Hindlimb muscle (tissue), 1 donor: Measurements from ENCODE around the gene TRAF4. TPM values are rescaled to one million over a fixed set of nuclear protein-coding genes. Genes with fewer than 3 reads are reported as not detected.
A peak's percentile ranks its signal among the peaks of the same experiment; 100 is the strongest.

Experiments used
- DNase-seq: peaks from one replicate; pipeline ENCODE4 v3.0.0-alpha.2; 2013
- polyA plus RNA-seq: library from polyadenylated mRNA; unstranded; fragments of 120-200 nt; gene quantifications from one replicate; pipeline ENCODE4 v1.2.1, GENCODE V29; 2013; ENCODE audit not compliant: insufficient read length

Gene TRAF4, protein sequence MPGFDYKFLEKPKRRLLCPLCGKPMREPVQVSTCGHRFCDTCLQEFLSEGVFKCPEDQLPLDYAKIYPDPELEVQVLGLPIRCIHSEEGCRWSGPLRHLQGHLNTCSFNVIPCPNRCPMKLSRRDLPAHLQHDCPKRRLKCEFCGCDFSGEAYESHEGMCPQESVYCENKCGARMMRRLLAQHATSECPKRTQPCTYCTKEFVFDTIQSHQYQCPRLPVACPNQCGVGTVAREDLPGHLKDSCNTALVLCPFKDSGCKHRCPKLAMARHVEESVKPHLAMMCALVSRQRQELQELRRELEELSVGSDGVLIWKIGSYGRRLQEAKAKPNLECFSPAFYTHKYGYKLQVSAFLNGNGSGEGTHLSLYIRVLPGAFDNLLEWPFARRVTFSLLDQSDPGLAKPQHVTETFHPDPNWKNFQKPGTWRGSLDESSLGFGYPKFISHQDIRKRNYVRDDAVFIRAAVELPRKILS
- 75.4 TPM for polyA plus RNA-seq

DNA sequence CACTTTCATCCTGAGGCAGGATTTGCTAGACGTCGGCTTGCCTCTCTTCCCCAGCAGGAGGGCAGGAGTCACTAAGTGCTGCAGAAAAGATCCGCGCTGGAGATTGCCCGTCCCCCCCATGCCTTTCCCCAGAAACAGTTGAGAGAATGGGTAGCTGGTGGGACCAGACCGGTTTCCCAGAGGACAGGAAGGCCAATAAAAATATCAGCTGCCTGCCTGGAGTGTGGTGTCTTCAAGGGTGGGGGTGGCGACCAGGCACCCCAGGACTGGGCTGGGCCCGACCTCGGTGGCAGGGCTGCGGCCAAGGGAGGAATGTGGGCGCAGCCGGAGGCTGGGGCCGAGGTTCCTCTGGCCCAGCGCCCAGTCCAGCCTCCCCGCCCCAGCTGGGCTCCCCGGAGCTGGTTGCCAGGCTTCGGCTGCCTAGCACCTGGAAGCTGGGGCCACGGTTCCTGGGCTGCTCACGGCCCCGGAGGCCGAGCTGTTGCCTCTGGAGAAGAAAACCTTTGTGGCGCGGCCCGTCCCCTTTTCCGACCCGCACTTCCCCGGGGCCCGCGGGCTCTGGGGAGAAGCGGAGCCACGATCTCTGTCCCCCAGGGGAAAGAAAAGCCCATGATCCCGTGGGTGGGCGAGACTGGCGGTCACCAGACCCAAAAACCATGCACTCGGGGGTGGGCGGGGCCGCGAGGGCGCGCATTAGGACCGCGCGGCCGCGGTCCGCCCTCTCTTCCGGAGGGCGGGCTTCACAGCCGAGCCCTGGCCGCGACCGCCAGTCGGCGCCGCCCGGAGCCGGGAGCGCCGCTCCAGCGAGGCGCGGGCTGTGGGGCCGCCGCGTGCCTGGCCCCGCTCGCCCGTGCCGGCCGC, at the start of gene TRAF4:
Gene TRAF4, plus strand, starts transcription at position 769 of the 861 bp plus-strand sequence. CDS start 102 bp downstream, outside the sequence.
- peak; percentile 92 for DNase-seq

- DNase-seq: no peak
Measured at GRCh38 chr17:28698253-28698941, 45.4 kb upstream of the TRAF4 start.

DNA sequence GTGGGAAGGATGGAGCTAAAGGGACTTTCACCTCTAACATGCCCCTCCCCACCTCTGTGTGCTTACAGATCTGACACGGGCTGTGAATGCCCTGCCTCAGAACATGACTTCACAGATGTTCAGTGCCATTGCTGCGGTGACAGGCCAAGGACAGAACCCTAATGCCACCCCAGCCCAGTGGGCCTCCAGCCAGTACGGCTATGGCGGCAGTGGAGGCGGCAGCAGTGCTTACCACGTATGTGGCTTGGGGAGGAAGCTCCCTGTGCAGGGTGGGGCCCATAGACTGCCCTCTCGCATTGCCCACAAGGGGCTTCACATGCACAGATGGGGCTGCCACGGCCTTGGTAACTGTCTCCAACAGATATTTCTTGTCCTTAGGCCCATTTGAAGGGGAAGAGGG, 43.5 kb upstream of the TRAF4 start:
- no peak for DNase-seq

DNA sequence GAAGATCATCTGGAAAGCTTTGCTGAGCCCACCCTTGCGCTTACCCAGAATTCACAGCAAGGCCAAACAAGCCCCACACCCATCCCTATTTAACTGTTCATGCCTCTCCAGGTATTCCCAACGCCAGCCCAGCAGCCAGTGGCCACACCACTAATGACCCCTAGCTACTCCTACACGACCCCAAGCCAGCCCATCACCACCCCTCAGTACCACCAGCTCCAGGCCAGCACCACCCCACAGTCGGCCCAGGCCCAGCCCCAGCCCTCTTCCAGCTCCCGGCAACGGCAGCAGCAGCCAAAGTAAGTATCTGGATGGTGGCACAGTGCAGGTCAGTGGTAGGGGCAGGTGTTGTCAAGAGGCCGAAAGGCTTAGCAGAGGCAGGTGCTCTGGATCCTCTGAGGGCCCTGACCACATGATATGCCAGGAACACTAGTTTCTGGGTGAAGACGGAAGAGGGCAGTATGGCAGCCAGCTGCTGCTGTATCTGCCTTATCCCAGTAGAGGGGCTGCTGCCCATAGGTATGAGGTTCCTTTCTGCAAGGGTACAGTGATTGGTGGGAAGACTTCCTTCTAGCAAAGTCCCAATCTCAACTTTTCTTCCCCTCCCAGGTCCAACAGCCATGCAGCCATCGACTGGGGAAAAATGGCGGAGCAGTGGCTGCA, 42.9 kb upstream of the TRAF4 start:
- DNase-seq: no peak

DNA sequence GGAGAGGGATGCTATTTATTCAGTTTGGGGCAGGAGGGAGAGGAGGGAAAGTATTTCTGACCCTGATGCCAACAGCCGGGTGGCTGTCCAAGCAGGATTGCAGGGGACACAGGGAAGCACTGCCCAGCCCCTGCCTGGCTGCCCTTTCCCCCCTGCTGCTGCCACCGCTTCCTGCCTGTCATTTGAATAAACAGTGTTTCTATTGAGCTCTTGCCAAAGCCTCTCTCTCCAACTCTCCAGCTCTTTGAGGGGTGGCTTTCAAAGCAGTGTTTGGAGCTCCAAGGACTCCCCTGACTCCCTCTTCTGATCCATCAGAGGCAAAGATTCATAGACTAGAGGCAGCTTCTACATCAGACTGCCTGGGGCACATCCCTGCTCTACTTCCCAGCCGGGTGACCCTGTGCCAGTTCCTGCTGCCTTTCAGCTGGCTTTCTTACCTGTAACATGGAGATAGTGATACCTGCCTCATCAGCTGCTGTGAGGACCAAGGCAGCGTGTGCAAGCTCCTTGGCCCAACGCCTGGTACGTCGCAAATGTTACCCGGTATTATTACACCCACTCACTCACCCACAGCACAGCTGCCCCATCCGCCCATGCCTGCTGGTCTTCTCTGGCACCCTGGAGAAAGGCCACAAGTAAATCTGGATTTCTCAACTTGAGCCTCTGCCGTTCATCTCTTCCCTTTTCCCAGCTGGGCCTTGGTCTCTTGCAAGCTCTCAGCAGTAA, 41.6 kb upstream of the TRAF4 start:
- no peak for DNase-seq

GRCh38 chr17:28702752-28703150, 41.1 kb upstream of the TRAF4 start:
- no peak for DNase-seq

- DNase-seq: no peak
Measured at GRCh38 chr17:28703552-28704218, 40.1 kb upstream of the TRAF4 start.

DNA sequence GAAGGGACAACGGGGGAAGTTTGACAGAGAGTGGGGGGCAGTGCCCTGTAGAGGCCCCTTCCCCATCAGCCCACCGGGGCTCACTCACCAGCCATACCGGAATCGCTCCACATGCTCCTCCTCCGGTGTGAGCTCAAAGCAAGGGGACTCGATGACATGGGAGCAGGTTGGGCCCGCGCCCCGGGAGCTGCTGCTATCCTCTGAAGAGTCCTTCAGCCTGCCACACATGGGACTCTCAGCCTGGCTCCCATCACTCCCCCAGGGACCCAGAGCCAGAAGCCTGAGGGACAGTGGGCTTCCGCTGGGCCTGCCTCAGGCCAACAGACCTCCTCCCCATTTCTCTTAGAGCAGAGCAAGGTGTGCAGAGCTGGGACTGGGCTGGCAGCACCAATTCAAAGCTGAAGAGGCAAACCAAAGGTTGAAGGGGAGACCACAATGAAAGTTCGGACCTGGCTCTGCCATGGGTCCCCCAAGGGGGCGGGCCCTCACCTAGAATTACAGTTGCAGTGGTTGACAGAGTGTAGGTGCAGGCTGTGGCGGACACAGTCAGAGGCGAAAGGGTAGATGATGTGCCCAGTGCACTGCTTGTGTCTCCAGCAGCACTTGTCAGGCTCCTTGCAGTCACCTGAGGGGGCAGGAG, 39.5 kb upstream of the TRAF4 start:
- no peak for DNase-seq

GRCh38 chr17:28705074-28705659, 38.6 kb upstream of the TRAF4 start:
- no peak for DNase-seq

DNA sequence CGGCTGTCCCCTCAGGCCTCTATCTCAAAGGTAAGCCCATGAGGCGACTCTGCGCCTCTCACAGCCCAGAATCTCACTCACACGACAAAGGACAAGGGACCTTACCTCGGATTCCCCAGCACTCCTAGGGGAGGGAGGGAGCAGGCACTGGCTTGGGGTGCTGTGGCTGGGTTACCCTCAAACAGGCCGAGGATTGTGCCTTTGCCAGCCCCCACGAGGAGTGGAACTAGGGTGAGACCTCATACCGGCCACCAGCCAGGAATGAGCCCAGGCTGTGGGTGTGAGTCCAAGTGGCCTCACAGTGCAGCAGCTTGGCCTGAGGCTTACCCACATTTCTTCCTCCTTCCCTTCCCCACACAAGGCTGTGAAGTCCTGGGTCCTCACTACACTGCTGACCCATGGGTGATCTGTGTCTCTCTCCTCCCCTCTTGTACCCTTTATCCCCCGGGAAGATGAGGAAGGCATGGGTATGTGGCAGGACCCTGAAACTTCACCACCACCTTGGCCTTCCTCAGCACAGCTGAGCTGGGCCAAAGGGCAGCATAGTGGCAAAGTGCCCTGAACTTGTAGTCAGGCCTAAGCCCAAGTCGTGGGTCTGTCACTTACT, 38.0 kb upstream of the TRAF4 start:
- no peak for DNase-seq

DNA sequence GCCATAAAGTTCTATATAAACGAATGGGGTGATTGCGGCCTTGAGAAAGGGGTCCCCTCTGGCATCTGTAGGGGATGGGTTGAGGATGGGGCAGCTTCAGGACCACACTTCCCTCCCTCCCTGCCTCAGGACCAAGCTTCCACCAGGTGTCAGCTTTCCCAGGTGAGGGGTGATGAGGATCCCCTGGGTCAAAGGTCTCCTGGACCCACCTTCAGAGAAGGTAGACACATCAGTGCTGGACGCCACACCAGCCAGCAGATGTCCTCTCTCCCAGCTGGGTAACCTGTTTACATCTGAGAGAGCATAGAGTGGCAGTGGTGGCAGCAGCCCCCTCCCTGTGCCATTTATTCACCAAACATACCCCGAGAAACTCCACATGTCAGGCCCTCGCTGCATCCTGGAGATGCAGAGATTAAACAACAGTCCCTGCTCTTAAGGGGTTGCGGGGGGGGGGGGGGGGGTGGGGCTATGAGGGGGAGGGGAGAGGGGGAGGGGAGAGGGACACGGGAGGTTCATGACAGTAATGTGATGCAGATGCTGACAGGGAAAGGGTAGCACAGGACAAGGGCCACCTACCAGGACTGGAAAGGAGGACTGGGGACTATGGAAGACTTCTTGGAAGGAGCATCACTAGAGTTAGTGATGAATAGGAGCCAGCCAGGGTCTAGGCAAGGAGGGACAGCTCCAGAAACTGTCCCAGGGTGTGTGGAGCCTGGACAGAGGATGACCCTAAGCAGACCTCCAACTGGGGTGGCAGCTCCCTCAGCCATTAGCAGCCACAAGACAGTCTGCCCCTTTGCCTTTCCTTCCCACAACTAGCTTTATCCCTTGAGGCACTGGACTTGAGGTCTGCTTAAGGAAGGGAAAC, 37.1 kb upstream of the TRAF4 start:
- no peak for DNase-seq

DNA sequence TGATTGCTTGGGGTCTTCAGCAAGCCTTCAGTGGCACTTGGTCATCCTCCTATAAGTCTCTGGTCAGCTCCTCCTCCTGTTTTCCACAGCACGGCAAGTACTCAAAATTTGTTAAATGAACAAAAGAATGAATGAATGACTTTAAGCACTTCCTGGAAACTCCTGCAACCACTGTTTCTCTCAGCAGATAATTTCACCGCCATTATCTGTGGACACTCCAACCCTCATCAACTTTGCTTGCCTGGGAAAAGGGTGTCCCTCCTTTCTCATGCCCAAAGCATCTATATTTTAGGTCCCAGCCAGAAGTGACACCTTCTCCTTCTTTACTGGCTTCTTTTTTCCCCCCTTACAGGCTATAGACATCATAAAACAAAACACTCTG, 36.5 kb upstream of the TRAF4 start:
- DNase-seq: no peak

GRCh38 chr17:28710861-28711722, 32.7 kb upstream of the TRAF4 start:
- peak; percentile 91 for DNase-seq

DNA sequence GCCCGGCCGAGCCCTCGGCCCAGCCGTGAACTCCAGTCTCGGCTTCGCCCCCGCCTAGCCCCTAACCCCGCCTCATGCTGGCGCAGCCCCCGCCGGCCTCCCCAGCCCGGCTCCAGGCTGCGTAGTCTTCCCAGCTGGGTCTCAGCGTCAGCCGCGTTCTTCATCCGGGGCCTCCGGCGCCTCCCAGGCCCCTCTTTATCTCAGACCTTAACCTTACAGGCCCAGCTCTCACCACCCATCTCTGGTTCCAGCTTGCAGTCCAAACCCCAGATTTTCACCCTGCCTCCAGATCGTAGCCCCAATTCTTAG, 32.1 kb upstream of the TRAF4 start, which contains the start of gene PROCA1:
Gene PROCA1, minus strand, starts transcription at position 166 of the 309 bp plus-strand sequence. CDS start 228 bp downstream, outside the sequence.
- DNase-seq: no peak

- DNase-seq: peak; percentile 51
Measured at GRCh38 chr17:28712032-28712704, 31.6 kb upstream of the TRAF4 start.

- DNase-seq: no peak
Measured at GRCh38 chr17:28712705-28713415, 31.0 kb upstream of the TRAF4 start.
